ENCODE results near the gene SYK.

The SYK gene

DNA sequence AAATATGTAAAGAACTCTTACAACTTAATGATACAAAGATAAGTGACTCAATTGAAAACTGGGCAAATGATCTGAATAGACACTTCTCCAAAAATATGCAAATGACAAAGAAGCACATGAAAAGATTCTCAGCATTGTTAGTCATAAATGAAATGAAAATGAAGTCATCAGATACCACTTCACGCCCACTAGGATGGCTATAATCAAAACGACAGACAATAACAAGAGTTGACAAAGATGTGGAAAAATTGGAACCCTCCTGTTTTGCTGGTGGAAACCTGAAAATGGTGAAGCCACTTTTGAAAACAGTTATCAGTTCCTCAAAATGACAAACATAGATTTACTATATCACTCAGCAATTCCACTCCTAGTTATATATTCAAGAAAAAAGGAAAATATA, 7.9 kb upstream of the SYK start:
- H3K4me2 ChIP-seq (ENCODE audit: low read depth, low read length, poor library complexity, severe bottlenecking), result no peak overlapping the region
- TF ChIP-seq EZH2phosphoT487 (IDR thresholded peaks at IDR 0.05; ENCODE audit: borderline replicate concordance) (no peak), CTCF (conservative IDR thresholded peaks at IDR 0.05; ENCODE audit: low read length) (no peak)

GRCh38 chr9:90795084-90795483, 6.5 kb upstream of the SYK start:
- peaks cover 18% of the 10 kb centered on the region for H3K4me1 ChIP-seq (ENCODE audit: insufficient read depth, low read length, poor library complexity, severe bottlenecking)
- H3K4me3 ChIP-seq (ENCODE audit: low read length, poor library complexity, severe bottlenecking), result no peak overlapping the region
- TF ChIP-seq CTCF (conservative IDR thresholded peaks at IDR 0.05; ENCODE audit: low read length) (no peak), EZH2phosphoT487 (IDR thresholded peaks at IDR 0.05; ENCODE audit: borderline replicate concordance) (no peak)
- H3F3A ChIP-seq (ENCODE audit: low read depth), result no peaks in the 10 kb centered on the region
- H3K9ac ChIP-seq (ENCODE audit: low read depth, low read length, poor library complexity, severe bottlenecking), result no peak overlapping the region
- no peaks in the 10 kb centered on the region for H3K9me2 ChIP-seq (replicated peaks; ENCODE audit: low read depth, low read length)
- H3K36me3 ChIP-seq (ENCODE audit: insufficient read depth, low read length), result no peaks in the 10 kb centered on the region
- H3K79me2 ChIP-seq (ENCODE audit: insufficient read depth, low read length), result no peaks in the 10 kb centered on the region
- H3K27me3 ChIP-seq (ENCODE audit: insufficient read depth, low read length, poor library complexity, severe bottlenecking), result no peaks in the 10 kb centered on the region
- H3K9me3 ChIP-seq (ENCODE audit: insufficient read depth, low read depth, low read length), result no peaks in the 10 kb centered on the region
- H2AFZ ChIP-seq (ENCODE audit: low read length), result no peak overlapping the region
- H3K4me2 ChIP-seq (ENCODE audit: low read depth, low read length, poor library complexity, severe bottlenecking), result no peak overlapping the region
- no peaks in the 10 kb centered on the region for H4K20me1 ChIP-seq (ENCODE audit: insufficient read depth, low read length, poor library complexity, severe bottlenecking)

More for the DNA sequence above, 7.9 kb upstream of the SYK start:
- no peaks in the 10 kb centered on the region for H3K79me2 ChIP-seq (ENCODE audit: insufficient read depth, low read length)
- H3K9me3 ChIP-seq (ENCODE audit: insufficient read depth, low read depth, low read length), result no peaks in the 10 kb centered on the region
- no peak overlapping the region for H3K4me3 ChIP-seq (ENCODE audit: low read length, poor library complexity, severe bottlenecking)
- H3K9ac ChIP-seq (ENCODE audit: low read depth, low read length, poor library complexity, severe bottlenecking), result no peak overlapping the region
- H3K4me1 ChIP-seq (ENCODE audit: insufficient read depth, low read length, poor library complexity, severe bottlenecking), result peaks cover 18% of the 10 kb centered on the region
- H3K27me3 ChIP-seq (ENCODE audit: insufficient read depth, low read length, poor library complexity, severe bottlenecking), result no peaks in the 10 kb centered on the region
- H4K20me1 ChIP-seq (ENCODE audit: insufficient read depth, low read length, poor library complexity, severe bottlenecking), result no peaks in the 10 kb centered on the region
- no peaks in the 10 kb centered on the region for H3F3A ChIP-seq (ENCODE audit: low read depth)
- no peak overlapping the region for H2AFZ ChIP-seq (ENCODE audit: low read length)
- H3K36me3 ChIP-seq (ENCODE audit: insufficient read depth, low read length), result no peaks in the 10 kb centered on the region
- H3K9me2 ChIP-seq (replicated peaks; ENCODE audit: low read depth, low read length), result no peaks in the 10 kb centered on the region

DNA sequence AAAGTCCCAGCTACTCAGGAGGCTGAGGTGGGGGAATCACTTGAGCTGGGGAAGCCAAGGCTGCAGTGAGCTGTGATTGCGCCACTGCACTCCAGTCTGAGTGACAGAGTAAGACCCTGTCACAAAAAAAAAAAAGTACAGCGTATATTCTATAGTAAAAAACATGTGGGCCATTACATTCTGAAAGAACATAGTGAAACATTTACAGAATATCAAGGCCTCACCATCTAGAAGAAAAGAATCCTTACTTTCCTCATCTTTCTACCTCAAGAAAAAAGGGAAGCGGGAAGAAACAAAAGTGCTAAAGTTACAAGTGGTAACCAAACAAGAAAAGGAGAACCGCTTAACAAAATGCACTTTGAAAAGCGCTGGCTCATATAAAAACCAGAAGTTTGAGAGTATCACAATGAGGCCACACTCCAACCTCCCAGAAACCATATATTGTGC, 5.7 kb upstream of the SYK start:
- Histone ChIP-seq H3K4me3 (ENCODE audit: low read length, poor library complexity, severe bottlenecking) (no peak overlapping the region), H2AFZ (ENCODE audit: low read length) (peak overlapping the region; percentile 79), H3K79me2 (ENCODE audit: insufficient read depth, low read length) (peaks cover 3% of the 10 kb centered on the region; the same call in 1 of the 2 replicates), H4K20me1 (ENCODE audit: insufficient read depth, low read length, poor library complexity, severe bottlenecking) (no peaks in the 10 kb centered on the region), H3F3A (ENCODE audit: low read depth) (no peaks in the 10 kb centered on the region), H3K9me3 (ENCODE audit: insufficient read depth, low read depth, low read length) (no peaks in the 10 kb centered on the region), H3K4me1 (ENCODE audit: insufficient read depth, low read length, poor library complexity, severe bottlenecking) (peaks cover 23% of the 10 kb centered on the region), H3K27me3 (ENCODE audit: insufficient read depth, low read length, poor library complexity, severe bottlenecking) (no peaks in the 10 kb centered on the region), H3K4me2 (ENCODE audit: low read depth, low read length, poor library complexity, severe bottlenecking) (no peak overlapping the region), H3K9me2 (replicated peaks; ENCODE audit: low read depth, low read length) (no peaks in the 10 kb centered on the region), H3K9ac (ENCODE audit: low read depth, low read length, poor library complexity, severe bottlenecking) (no peak overlapping the region), H3K36me3 (ENCODE audit: insufficient read depth, low read length) (no peaks in the 10 kb centered on the region)
- no peak for TF ChIP-seq CTCF (conservative IDR thresholded peaks at IDR 0.05; ENCODE audit: low read length)
